Measurements from ENCODE around the gene NPFF. TPM values are rescaled to one million over a fixed set of nuclear protein-coding genes. Genes with fewer than 3 reads are reported as not detected.
"Not testable (repeated sequence)": the region's sequence is repeated elsewhere in the genome, so short reads cannot be mapped to it uniquely, and the experiment has no call there.

NPFF gene
- total RNA-seq, 1 donor from 2014 or later = not detected

- Histone ChIP-seq H3K4me3 (ENCODE audit: low read length in 3 of 3) (no peak overlapping the region), H3K9me3 (ENCODE audit: control insufficient read depth in 3 of 3, low read length in 3 of 3) (no peaks in the 10 kb centered on the region), H3K27me3 (ENCODE audit: control insufficient read depth in 3 of 3, insufficient read depth in 3 of 3, low read length in 3 of 3) (no peaks in the 10 kb centered on the region), H3K36me3 (ENCODE audit: control insufficient read depth in 3 of 3, insufficient read depth in 3 of 3, low read length in 3 of 3) (peaks cover 29 to 52% (median 47%) of the 10 kb centered on the region in 3 donors), H3K27ac (ENCODE audit: low read depth, low read length) (no peak overlapping the region), H3K9ac (ENCODE audit: low read depth in 1 of 3, low read length in 3 of 3) (no peak overlapping the region), H3K4me1 (ENCODE audit: control insufficient read depth in 3 of 3, insufficient read depth in 3 of 3, low read length in 3 of 3) (peaks cover 5 to 12% (median 9%) of the 10 kb centered on the region in 3 donors)
Measured at GRCh38 chr12:53485955-53486735, 21.1 kb downstream of the NPFF start.

- no peak overlapping the region for H3K27ac ChIP-seq (ENCODE audit: low read depth, low read length)
- peaks cover 36 to 59% (median 53%) of the 10 kb centered on the region in 3 donors for H3K36me3 ChIP-seq (ENCODE audit: control insufficient read depth in 3 of 3, insufficient read depth in 3 of 3, low read length in 3 of 3)
- H3K4me3 ChIP-seq (ENCODE audit: low read length in 3 of 3) = no peak overlapping the region
Measured at GRCh38 chr12:53484686-53485575, 22.4 kb downstream of the NPFF start.

GRCh38 chr12:53483979-53484377 is 23.3 kb downstream of the NPFF start:
- Histone ChIP-seq H3K27me3 (ENCODE audit: control insufficient read depth in 3 of 3, insufficient read depth in 3 of 3, low read length in 3 of 3) (no peaks in the 10 kb centered on the region), H3K9ac (ENCODE audit: low read depth in 1 of 3, low read length in 3 of 3) (no peak overlapping the region), H3K4me3 (ENCODE audit: low read length in 3 of 3) (no peak overlapping the region), H3K9me3 (ENCODE audit: control insufficient read depth in 3 of 3, low read length in 3 of 3) (no peaks in the 10 kb centered on the region), H3K36me3 (ENCODE audit: control insufficient read depth in 3 of 3, insufficient read depth in 3 of 3, low read length in 3 of 3) (peaks cover 43 to 67% (median 63%) of the 10 kb centered on the region in 3 donors), H3K27ac (ENCODE audit: low read depth, low read length) (no peak overlapping the region), H3K4me1 (ENCODE audit: control insufficient read depth in 3 of 3, insufficient read depth in 3 of 3, low read length in 3 of 3) (peaks cover 8 to 15% (median 10%) of the 10 kb centered on the region in 3 donors)

More at GRCh38 chr12:53484686-53485575, 22.4 kb downstream of the NPFF start:
- Histone ChIP-seq H3K4me1 (ENCODE audit: control insufficient read depth in 3 of 3, insufficient read depth in 3 of 3, low read length in 3 of 3) (peaks cover 5 to 12% (median 9%) of the 10 kb centered on the region in 3 donors), H3K27me3 (ENCODE audit: control insufficient read depth in 3 of 3, insufficient read depth in 3 of 3, low read length in 3 of 3) (no peaks in the 10 kb centered on the region), H3K9ac (ENCODE audit: low read depth in 1 of 3, low read length in 3 of 3) (no peak overlapping the region), H3K9me3 (ENCODE audit: control insufficient read depth in 3 of 3, low read length in 3 of 3) (no peaks in the 10 kb centered on the region)

- no peaks in the 10 kb centered on the region for H3K27me3 ChIP-seq (ENCODE audit: control insufficient read depth in 3 of 3, insufficient read depth in 3 of 3, low read length in 3 of 3)
- peaks cover 45 to 72% (median 68%) of the 10 kb centered on the region in 3 donors for H3K36me3 ChIP-seq (ENCODE audit: control insufficient read depth in 3 of 3, insufficient read depth in 3 of 3, low read length in 3 of 3)
- no peak overlapping the region for H3K27ac ChIP-seq (ENCODE audit: low read depth, low read length)
- H3K4me1 ChIP-seq (ENCODE audit: control insufficient read depth in 3 of 3, insufficient read depth in 3 of 3, low read length in 3 of 3) = peaks cover 12 to 20% (median 13%) of the 10 kb centered on the region in 3 donors
- no peaks in the 10 kb centered on the region for H3K9me3 ChIP-seq (ENCODE audit: control insufficient read depth in 3 of 3, low read length in 3 of 3)
- no peak overlapping the region for H3K4me3 ChIP-seq (ENCODE audit: low read length in 3 of 3)
- H3K9ac ChIP-seq (ENCODE audit: low read depth in 1 of 3, low read length in 3 of 3) = no peak overlapping the region
Measured at GRCh38 chr12:53483225-53483978, 23.9 kb downstream of the NPFF start.

- Histone ChIP-seq H3K9me3 (ENCODE audit: control insufficient read depth in 3 of 3, low read length in 3 of 3) (no peaks in the 10 kb centered on the region), H3K36me3 (ENCODE audit: control insufficient read depth in 3 of 3, insufficient read depth in 3 of 3, low read length in 3 of 3) (peaks cover 48 to 74% (median 73%) of the 10 kb centered on the region in 3 donors), H3K4me3 (ENCODE audit: low read length in 3 of 3) (no peak overlapping the region), H3K9ac (ENCODE audit: low read depth in 1 of 3, low read length in 3 of 3) (no peak overlapping the region), H3K4me1 (ENCODE audit: control insufficient read depth in 3 of 3, insufficient read depth in 3 of 3, low read length in 3 of 3) (peaks cover 17 to 27% (median 18%) of the 10 kb centered on the region in 3 donors), H3K27ac (ENCODE audit: low read depth, low read length) (no peak overlapping the region), H3K27me3 (ENCODE audit: control insufficient read depth in 3 of 3, insufficient read depth in 3 of 3, low read length in 3 of 3) (no peaks in the 10 kb centered on the region)
Measured at GRCh38 chr12:53482626-53483168, 24.6 kb downstream of the NPFF start.

- Histone ChIP-seq H3K9me3 (ENCODE audit: control insufficient read depth in 3 of 3, low read length in 3 of 3) (no peaks in the 10 kb centered on the region), H3K27ac (ENCODE audit: low read depth, low read length) (no peak overlapping the region), H3K4me1 (ENCODE audit: control insufficient read depth in 3 of 3, insufficient read depth in 3 of 3, low read length in 3 of 3) (peaks cover 17 to 27% (median 18%) of the 10 kb centered on the region in 3 donors), H3K27me3 (ENCODE audit: control insufficient read depth in 3 of 3, insufficient read depth in 3 of 3, low read length in 3 of 3) (no peaks in the 10 kb centered on the region), H3K4me3 (ENCODE audit: low read length in 3 of 3) (no peak overlapping the region), H3K9ac (ENCODE audit: low read depth in 1 of 3, low read length in 3 of 3) (no peak overlapping the region), H3K36me3 (ENCODE audit: control insufficient read depth in 3 of 3, insufficient read depth in 3 of 3, low read length in 3 of 3) (peaks cover 50 to 73% (median 69%) of the 10 kb centered on the region in 3 donors)
Measured at GRCh38 chr12:53481939-53482586, 25.2 kb downstream of the NPFF start.

GRCh38 chr12:53481458-53481857 is 25.8 kb downstream of the NPFF start:
- not testable (repeated sequence) for H3K27me3 ChIP-seq (ENCODE audit: control insufficient read depth in 3 of 3, insufficient read depth in 3 of 3, low read length in 3 of 3); H3K27ac ChIP-seq (ENCODE audit: low read depth, low read length); H3K9me3 ChIP-seq (ENCODE audit: control insufficient read depth in 3 of 3, low read length in 3 of 3); H3K9ac ChIP-seq (ENCODE audit: low read depth in 1 of 3, low read length in 3 of 3); H3K4me3 ChIP-seq (ENCODE audit: low read length in 3 of 3)
- Histone ChIP-seq H3K4me1 (ENCODE audit: control insufficient read depth in 3 of 3, insufficient read depth in 3 of 3, low read length in 3 of 3) (peaks cover 20 to 30% (median 20%) of the 10 kb centered on the region in 3 donors), H3K36me3 (ENCODE audit: control insufficient read depth in 3 of 3, insufficient read depth in 3 of 3, low read length in 3 of 3) (peaks cover 50 to 74% (median 70%) of the 10 kb centered on the region in 3 donors)

GRCh38 chr12:53480491-53481442 is 26.5 kb downstream of the NPFF start:
- Histone ChIP-seq H3K9ac (ENCODE audit: low read depth in 1 of 3, low read length in 3 of 3) (no peak overlapping the region), H3K27me3 (ENCODE audit: control insufficient read depth in 3 of 3, insufficient read depth in 3 of 3, low read length in 3 of 3) (no peaks in the 10 kb centered on the region), H3K27ac (ENCODE audit: low read depth, low read length) (no peak overlapping the region), H3K4me3 (ENCODE audit: low read length in 3 of 3) (no peak overlapping the region), H3K9me3 (ENCODE audit: control insufficient read depth in 3 of 3, low read length in 3 of 3) (no peaks in the 10 kb centered on the region), H3K36me3 (ENCODE audit: control insufficient read depth in 3 of 3, insufficient read depth in 3 of 3, low read length in 3 of 3) (peaks cover 50 to 74% (median 69%) of the 10 kb centered on the region in 3 donors), H3K4me1 (ENCODE audit: control insufficient read depth in 3 of 3, insufficient read depth in 3 of 3, low read length in 3 of 3) (peaks cover 23 to 37% (median 27%) of the 10 kb centered on the region in 3 donors)

Measured in skeletal muscle tissue (tissue), 4 donors.